ENCODE results near the gene TFEB.

GRCh38 chr6:41643899-41644269 lies 91.5 kb downstream of the TFEB start:
- TF ChIP-seq FOXM1 (IDR thresholded peaks at IDR 0.05; ENCODE audit: borderline replicate concordance, low read depth) (no peak), RAD21 (IDR thresholded peaks at IDR 0.05; ENCODE audit: low read depth) (no peak), CEBPB (IDR thresholded peaks at IDR 0.05) (no peak), EGR1 (IDR thresholded peaks at IDR 0.05) (no peak), EP300 (IDR thresholded peaks at IDR 0.05; ENCODE audit: borderline replicate concordance) (no peak), TEAD4 (IDR thresholded peaks at IDR 0.05) (no peak), MAX (IDR thresholded peaks at IDR 0.05) (no peak), CREB1 (IDR thresholded peaks at IDR 0.05; ENCODE audit: low read depth) (no peak), TCF12 (IDR thresholded peaks at IDR 0.05; ENCODE audit: low read depth) (no peak), USF1 (IDR thresholded peaks at IDR 0.05) (no peak)

Data from Ishikawa (cell line).